GM15510 (cell line): Measurements from ENCODE around the gene SLC16A12.

Experiments used
- POLR2A ChIP-seq: IDR thresholded peaks from 3 replicates; pipeline ENCODE4 v1.6.1; 2011; ENCODE audit warnings: borderline replicate concordance; ENCODE audit not compliant: insufficient read length; ENCODE audit errors: extremely low read depth

The SLC16A12 gene

GRCh38 chr10:89525556-89525955 lies 9.8 kb downstream of the SLC16A12 start:
- no peak for TF ChIP-seq POLR2A

DNA sequence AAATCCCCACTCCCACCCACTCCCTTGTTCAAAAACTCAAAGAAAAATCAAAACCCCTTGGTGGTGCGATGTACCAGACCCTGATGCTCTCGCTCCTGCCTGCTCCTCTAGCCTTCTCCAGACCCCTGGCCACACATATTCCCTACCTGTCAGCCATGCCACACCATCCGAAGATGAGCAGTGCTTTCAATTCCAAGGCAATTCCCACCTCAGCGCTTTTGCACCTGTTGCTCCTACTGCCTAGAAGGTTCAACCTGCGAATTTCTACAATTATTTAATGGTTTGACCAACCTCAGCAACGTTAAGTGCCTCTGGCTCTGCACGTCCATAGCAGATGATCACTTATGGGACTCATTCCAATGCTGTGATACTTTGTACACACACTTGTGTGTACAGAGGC lies 11.1 kb downstream of the SLC16A12 start:
- TF ChIP-seq POLR2A = no peak

DNA sequence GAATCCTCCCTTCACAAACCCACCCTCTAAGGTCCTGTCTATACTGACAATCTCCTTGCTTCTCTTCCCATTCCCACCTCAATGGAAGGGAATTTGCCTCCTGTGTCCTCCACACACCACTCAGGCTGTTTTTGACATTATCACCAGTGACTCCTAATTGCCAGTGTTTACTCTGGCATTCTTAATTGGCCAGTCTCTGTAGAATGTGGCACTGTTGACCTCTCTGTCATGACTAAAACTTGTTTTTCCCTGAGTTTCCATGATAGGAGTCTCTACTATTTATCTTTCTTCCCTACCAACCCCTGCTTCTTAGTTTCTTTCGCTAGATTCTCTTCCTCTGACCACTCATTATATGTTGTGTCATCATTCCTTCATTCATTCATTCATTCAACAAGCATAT lies 12.1 kb downstream of the SLC16A12 start:
- no peak for TF ChIP-seq POLR2A

DNA sequence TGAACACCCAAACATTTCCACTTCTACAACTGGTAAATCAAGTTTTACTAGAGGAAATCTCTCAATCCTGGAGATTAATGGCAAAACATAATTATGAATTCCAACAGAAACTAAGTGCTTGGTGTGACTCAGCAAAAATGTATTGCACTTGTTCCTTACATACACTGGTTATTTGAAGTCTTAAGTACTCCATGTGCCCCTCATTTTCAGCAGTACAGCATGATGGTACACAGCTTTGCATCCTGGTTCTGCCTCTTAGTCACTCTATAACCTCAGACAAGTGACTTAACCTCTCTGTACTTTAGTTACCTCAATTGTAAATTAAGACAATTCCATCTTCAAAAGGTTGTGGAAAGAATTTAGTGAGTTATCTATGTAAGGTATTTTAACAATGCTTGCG lies 12.9 kb downstream of the SLC16A12 start:
- TF ChIP-seq POLR2A = no peak

- TF ChIP-seq POLR2A = no peak
Measured at GRCh38 chr10:89521368-89521767, 14.0 kb downstream of the SLC16A12 start.

DNA sequence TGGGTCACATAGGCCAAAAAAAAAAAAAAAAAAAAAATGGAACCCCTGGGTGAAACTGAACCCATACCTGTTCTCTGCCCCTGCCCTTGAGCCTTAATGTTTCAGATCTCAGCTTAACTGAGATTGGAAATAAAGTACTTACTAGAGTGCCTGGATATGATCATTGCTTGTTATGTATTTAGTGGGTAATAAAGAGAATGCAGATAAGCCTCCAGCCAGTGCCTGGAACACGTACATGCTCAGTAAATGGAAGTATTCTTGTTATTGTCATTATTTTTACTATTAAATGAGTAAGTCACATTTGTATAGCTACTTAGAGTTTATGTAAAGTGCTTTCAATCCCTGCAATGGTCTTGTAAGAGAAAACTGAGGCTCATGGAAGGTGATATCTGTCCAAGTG lies 14.7 kb downstream of the SLC16A12 start:
- no peak for TF ChIP-seq POLR2A

GRCh38 chr10:89518876-89519842 lies 16.2 kb downstream of the SLC16A12 start:
- no peak for TF ChIP-seq POLR2A

DNA sequence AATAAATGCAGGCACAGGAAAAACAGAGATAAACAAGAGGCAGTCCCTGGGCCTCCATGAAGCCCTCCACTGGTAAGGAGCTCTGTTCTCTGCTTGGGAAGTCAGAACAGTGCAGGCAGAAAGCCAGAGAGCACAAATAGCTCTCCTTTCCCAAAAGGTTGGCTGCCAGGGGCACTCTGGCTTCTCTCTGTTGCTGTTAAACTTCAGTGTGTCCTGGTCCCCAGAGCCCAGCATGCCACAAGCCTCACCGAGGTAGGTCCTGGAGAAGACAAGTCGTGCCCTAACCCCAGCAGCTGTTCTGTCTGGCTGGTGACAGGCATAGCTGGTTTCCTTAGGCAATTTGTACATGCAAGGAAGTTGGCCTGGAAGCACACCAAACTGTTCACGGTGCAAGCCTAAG lies 17.3 kb downstream of the SLC16A12 start:
- TF ChIP-seq POLR2A = no peak

GRCh38 chr10:89516149-89516832 lies 19.1 kb downstream of the SLC16A12 start:
- no peak for TF ChIP-seq POLR2A

DNA sequence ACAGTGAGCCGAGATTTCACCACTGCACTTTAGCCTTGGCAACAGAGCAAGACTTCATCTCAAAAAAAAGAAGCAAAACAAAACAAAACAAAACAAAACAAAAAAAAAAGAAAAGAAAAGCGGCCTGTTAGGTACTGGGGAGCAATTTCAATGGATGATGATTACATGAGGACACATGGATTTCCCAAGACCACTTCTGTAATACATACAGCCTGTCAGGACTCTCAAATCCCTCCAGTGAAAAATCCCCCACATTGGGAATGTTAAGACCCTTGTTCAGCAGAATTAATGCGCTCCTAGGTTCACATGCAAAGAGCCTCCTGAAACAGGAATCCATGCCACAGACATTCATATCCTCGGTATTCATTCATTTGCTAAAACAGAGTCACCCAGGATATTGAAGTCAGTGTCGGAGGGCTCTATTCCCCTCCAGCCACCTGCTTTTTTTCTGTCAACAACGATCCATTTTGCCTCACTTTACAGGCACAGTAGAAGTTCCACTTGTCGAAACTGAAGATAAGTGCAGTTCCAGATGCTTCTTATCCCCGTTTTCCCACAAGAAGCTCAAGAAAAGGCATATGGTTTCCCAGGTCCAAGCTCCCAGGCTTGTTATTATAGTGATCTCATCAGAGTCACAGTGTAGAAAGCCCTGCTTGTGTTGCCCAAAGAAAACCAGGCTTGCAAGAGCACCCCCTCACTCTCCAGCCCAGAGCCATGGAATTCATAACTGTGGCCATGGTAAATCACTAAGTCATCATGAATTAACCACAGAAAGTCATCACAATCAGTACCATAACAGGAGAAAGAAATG lies 20.2 kb downstream of the SLC16A12 start:
- no peak for TF ChIP-seq POLR2A

- no peak for TF ChIP-seq POLR2A
Measured at GRCh38 chr10:89513206-89513605, 22.2 kb downstream of the SLC16A12 start.

DNA sequence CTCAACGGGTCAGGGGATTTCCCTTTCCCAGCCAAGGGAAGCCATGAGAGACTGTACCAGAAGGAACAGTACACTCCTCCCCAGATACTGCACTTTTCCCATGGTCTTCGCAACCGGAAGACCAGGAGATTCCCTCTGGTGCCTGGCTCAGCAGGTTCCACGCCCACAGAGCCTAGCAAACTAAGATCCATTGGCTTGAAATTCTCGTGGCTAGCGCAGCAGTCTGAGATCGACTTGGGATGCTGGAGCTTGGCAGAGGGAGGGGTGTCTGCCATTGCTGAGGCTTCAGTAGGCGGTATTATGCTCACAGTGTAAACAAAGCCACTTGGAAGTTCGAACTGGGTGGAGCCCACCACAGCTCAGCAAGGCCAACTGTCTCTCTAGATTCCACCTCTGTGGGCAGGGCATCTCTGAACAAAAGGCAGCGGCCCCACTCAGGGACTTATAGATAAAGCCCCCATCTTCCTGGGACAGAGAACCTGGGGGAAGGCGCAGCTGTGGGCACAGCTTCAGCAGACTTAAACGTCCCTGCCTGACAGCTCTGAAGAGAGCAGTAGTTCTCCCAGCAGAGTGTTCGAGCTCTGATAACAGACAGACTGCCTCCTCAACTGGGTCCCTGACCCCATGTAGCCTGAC lies 29.6 kb downstream of the SLC16A12 start:
- TF ChIP-seq POLR2A = no peak

- TF ChIP-seq POLR2A = no peak
Measured at GRCh38 chr10:89504691-89505090, 30.7 kb downstream of the SLC16A12 start.

- TF ChIP-seq POLR2A = no peak
Measured at GRCh38 chr10:89503652-89504370, 31.6 kb downstream of the SLC16A12 start.

DNA sequence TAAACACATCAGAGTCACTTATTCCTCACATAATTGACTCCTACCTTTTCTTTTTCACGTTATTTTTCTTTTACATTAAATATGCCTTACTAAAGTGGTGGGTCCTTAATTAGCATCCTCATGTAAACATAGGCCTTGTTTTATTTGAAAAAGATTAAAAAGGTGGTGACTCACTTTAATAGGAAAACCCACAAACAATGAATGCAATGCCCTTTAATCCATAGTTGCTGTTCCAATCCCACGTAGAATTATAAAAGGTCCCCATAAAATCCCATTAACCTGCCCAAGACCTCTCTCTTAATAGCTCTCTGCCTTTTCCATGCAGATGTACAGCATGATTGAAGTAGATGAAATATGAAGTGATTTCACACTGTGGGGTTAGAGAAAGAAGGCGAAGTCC lies 32.2 kb downstream of the SLC16A12 start:
- TF ChIP-seq POLR2A = no peak

- TF ChIP-seq POLR2A = no peak
Measured at GRCh38 chr10:89502549-89502948, 32.8 kb downstream of the SLC16A12 start.
